Eye (tissue), 1 donor: ENCODE measurements around the gene BCL7A.
"Not testable (repeated sequence)": the region's sequence is repeated elsewhere in the genome, so short reads cannot be mapped to it uniquely, and the experiment has no call there.

Source experiments
- DNase-seq: peaks from one replicate; pipeline ENCODE4 v3.0.0-alpha.2; 2015

The BCL7A gene

GRCh38 chr12:122096591-122097149 is 75.0 kb downstream of the BCL7A start:
- DNase-seq = no peak

GRCh38 chr12:122097584-122097926 is 75.9 kb downstream of the BCL7A start:
- DNase-seq = no peak

- DNase-seq = peak; percentile 64
Measured at GRCh38 chr12:122097927-122098756, 76.5 kb downstream of the BCL7A start.

- no peak for DNase-seq
Measured at GRCh38 chr12:122099280-122099749, 77.6 kb downstream of the BCL7A start.

GRCh38 chr12:122099856-122100255 is 78.2 kb downstream of the BCL7A start:
- DNase-seq = no peak

- DNase-seq = peak; percentile 66
Measured at GRCh38 chr12:122100568-122100967, 78.9 kb downstream of the BCL7A start.

- DNase-seq = no peak
Measured at GRCh38 chr12:122102331-122102730, 80.6 kb downstream of the BCL7A start.

GRCh38 chr12:122104844-122105243 is 83.2 kb downstream of the BCL7A start:
- no peak for DNase-seq

GRCh38 chr12:122105496-122105895 is 83.8 kb downstream of the BCL7A start:
- not testable (repeated sequence) for DNase-seq

- DNase-seq = no peak
Measured at GRCh38 chr12:122106843-122107242, 85.2 kb downstream of the BCL7A start.

- no peak for DNase-seq
Measured at GRCh38 chr12:122107261-122107660, 85.6 kb downstream of the BCL7A start.

- DNase-seq = no peak
Measured at GRCh38 chr12:122111089-122111641, 89.5 kb downstream of the BCL7A start.
